Astrocyte (in vitro differentiated cells and primary cell): ENCODE measurements around the gene CNN2.

ENCODE experiments used
- EZH2 ChIP-seq: IDR thresholded peaks from 2 replicates; pipeline ENCODE4 v1.6.1; 2012; ENCODE audit warnings: mild to moderate bottlenecking, low read length, inconsistent platforms; ENCODE audit not compliant: insufficient read depth
- TF ChIP-seq, protein P1 (sequence below): IDR thresholded peaks from 2 replicates; pipeline ENCODE4 v1.5.1; 2011; ENCODE audit warnings: low read depth, mild to moderate bottlenecking, inconsistent platforms, low read length, moderate library complexity; ENCODE audit not compliant: insufficient read depth

- TF ChIP-seq, protein P1, sequence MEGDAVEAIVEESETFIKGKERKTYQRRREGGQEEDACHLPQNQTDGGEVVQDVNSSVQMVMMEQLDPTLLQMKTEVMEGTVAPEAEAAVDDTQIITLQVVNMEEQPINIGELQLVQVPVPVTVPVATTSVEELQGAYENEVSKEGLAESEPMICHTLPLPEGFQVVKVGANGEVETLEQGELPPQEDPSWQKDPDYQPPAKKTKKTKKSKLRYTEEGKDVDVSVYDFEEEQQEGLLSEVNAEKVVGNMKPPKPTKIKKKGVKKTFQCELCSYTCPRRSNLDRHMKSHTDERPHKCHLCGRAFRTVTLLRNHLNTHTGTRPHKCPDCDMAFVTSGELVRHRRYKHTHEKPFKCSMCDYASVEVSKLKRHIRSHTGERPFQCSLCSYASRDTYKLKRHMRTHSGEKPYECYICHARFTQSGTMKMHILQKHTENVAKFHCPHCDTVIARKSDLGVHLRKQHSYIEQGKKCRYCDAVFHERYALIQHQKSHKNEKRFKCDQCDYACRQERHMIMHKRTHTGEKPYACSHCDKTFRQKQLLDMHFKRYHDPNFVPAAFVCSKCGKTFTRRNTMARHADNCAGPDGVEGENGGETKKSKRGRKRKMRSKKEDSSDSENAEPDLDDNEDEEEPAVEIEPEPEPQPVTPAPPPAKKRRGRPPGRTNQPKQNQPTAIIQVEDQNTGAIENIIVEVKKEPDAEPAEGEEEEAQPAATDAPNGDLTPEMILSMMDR: no peak
- no peak for TF ChIP-seq EZH2
Observed at GRCh38 chr19:1025960-1026782, at the start of gene CNN2.
